ENCODE measurements around the gene NPEPPS. TPM values are rescaled to one million over a fixed set of nuclear protein-coding genes. Genes with fewer than 3 reads are reported as not detected.

The NPEPPS gene
- total RNA-seq, 1 donor from 2014 or later, result 201 TPM

GRCh38 chr17:47615766-47616424 is 85.0 kb downstream of the NPEPPS start:
- no peak for DNase-seq (ENCODE audit: low spot score in 2 of 2, unreplicated experiment in 2 of 2)
- peaks cover 26% of the 10 kb centered on the region for H3K36me3 Mint-ChIP-seq
- peaks cover 3% of the 10 kb centered on the region for H3K4me1 Mint-ChIP-seq
- H3K27me3 Mint-ChIP-seq (ENCODE audit: low read depth), result no peaks in the 10 kb centered on the region
- TF ChIP-seq CTCF (IDR thresholded peaks at IDR 0.05; ENCODE audit: unreplicated experiment), result peak; percentile 75
- peak overlapping the region; percentile 50 for H3K27ac Mint-ChIP-seq
- H3K9me3 Mint-ChIP-seq, result no peaks in the 10 kb centered on the region
- H3K4me3 Mint-ChIP-seq, result no peak overlapping the region

DNA sequence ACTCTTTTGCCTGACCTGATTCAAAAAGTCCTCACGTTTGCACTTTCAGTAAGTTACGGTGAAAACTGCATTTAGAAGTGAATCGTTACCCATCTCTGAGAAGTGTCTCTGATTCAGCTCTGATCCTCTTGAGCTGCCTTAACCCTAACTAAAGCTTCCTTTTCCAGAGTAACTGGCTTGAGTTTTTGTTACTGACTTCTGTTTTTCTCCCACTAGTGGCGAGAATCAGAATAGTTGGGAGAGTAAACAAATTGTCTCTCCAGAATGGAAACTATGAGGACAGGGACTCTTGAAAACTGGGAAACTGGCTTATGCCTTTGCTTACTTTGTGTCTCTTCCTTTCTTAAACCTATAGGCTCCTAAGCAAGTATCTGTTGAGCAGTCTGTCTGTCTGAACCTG is 87.5 kb downstream of the NPEPPS start:
- no peak for DNase-seq (ENCODE audit: low spot score in 2 of 2, unreplicated experiment in 2 of 2)

DNA sequence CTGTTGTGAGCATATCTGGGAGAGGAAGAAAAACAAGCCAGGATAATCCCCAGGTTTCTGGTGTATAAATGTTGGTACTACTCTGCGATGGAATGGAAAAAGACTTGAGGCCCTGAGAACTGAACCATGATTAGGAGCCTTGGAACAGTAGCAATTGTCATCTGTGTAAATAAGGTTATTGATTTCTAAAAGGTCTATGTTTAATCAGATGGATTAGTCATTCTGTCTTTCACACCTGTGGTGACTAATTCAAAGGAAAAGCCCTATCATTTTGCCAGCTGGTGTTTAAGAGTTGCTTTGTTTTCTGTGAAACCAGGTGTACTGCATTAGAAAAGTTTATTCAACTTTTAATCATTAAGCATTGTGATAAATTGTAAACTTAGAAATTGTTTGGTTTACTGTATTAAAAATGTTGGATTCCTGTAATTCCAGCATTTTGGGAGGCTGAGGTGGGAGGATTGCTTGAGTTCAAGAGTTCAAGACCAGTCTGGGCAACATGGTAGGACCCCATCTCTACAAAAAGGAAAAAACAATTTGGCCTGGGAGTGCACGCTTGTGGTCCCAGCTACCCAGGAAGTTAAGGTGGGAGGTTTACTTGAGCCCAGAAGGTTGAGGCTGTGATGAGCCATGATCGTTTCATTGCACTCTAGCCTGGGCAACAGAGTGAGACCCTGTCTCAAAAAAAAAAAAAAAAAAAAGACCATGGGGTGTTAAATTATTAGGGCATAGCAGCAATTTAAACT is 89.8 kb downstream of the NPEPPS start:
- H3K4me1 Mint-ChIP-seq, result peaks cover 17% of the 10 kb centered on the region
- peaks cover 28% of the 10 kb centered on the region for H3K36me3 Mint-ChIP-seq
- H3K27ac Mint-ChIP-seq, result peak overlapping the region; percentile 91
- no peak for TF ChIP-seq CTCF (IDR thresholded peaks at IDR 0.05; ENCODE audit: unreplicated experiment)
- no peak for DNase-seq (ENCODE audit: low spot score in 2 of 2, unreplicated experiment in 2 of 2)
- H3K27me3 Mint-ChIP-seq (ENCODE audit: low read depth), result no peaks in the 10 kb centered on the region
- H3K4me3 Mint-ChIP-seq, result no peak overlapping the region
- no peaks in the 10 kb centered on the region for H3K9me3 Mint-ChIP-seq

More for the DNA sequence above, 87.5 kb downstream of the NPEPPS start:
- Mint-ChIP-seq H3K36me3 (peaks cover 26% of the 10 kb centered on the region), H3K4me3 (no peak overlapping the region), H3K9me3 (no peaks in the 10 kb centered on the region), H3K4me1 (peaks cover 17% of the 10 kb centered on the region), H3K27me3 (ENCODE audit: low read depth) (no peaks in the 10 kb centered on the region), H3K27ac (no peak overlapping the region)
- peak; percentile 41 for TF ChIP-seq CTCF (IDR thresholded peaks at IDR 0.05; ENCODE audit: unreplicated experiment)

DNA sequence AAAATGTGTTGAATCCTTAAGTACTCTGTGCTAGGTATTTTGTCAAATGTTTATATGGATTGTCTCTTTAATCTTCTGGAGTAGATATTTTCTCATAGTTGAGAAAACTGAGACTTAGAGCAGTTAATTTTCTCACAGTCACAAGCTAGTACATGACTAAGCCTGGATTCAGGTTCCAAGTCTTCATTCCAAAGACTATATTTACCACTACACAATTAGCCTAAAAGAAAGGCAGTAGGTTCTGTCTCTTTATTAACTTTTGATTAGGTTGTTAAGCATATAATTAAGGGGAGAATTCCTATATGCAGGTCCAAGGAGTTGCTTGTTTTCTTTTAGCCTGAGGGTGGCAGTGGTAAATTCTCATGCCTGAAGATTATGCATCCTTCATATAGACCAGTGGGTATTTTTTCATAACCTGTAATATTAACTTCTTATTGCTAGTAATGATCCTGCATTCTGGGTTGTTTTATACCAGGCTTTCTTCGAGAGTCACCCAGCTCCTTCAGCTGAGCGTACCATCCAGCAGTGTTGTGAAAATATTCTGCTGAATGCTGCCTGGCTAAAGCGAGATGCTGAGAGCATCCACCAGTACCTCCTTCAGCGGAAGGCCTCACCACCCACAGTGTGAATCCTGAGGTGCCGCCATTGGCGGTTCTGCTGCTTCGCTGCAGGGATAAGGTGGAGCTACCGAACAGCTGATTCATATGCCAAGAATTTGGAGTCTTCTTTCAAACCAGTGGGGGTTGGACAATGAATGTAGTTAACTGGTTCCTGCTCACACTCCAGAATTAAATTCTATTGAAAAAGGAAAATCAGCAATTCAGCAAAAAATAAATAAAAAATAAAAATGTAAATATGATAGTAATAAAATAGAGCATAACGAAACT is 90.6 kb downstream of the NPEPPS start:
- peak in 1 of 2 experiments; percentile 40 for DNase-seq (ENCODE audit: low spot score in 2 of 2, unreplicated experiment in 2 of 2)
- H3K27ac Mint-ChIP-seq, result peak overlapping the region; percentile 91
- TF ChIP-seq CTCF (IDR thresholded peaks at IDR 0.05; ENCODE audit: unreplicated experiment), result no peak
- H3K4me3 Mint-ChIP-seq, result no peak overlapping the region
- no peaks in the 10 kb centered on the region for H3K27me3 Mint-ChIP-seq (ENCODE audit: low read depth)
- peaks cover 17% of the 10 kb centered on the region for H3K4me1 Mint-ChIP-seq
- peaks cover 28% of the 10 kb centered on the region for H3K36me3 Mint-ChIP-seq
- H3K9me3 Mint-ChIP-seq, result no peaks in the 10 kb centered on the region

DNA sequence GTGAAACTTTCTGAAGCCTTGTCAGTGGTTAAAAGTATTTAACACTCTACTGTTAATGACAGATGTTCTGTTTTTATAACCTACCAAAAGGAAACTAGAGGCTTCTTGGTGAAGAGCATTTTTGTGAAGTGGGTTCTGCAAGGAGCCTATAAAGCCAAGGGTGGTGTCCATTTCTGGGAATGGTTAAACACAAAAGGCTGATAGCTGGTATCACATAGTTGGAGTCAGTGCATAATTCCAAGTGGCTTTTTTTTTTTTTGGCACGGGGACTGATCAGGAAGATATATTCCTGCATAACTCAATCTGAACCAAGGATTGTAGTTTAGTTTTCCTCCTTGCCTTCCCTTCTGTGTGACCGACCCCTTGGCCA is 91.3 kb downstream of the NPEPPS start:
- peak overlapping the region; percentile 90 for H3K27ac Mint-ChIP-seq
- H3K36me3 Mint-ChIP-seq, result peaks cover 28% of the 10 kb centered on the region
- peaks cover 17% of the 10 kb centered on the region for H3K4me1 Mint-ChIP-seq
- H3K27me3 Mint-ChIP-seq (ENCODE audit: low read depth), result no peaks in the 10 kb centered on the region
- H3K4me3 Mint-ChIP-seq, result no peak overlapping the region
- no peaks in the 10 kb centered on the region for H3K9me3 Mint-ChIP-seq
- DNase-seq (ENCODE audit: low spot score in 2 of 2, unreplicated experiment in 2 of 2), result no peak
- TF ChIP-seq CTCF (IDR thresholded peaks at IDR 0.05; ENCODE audit: unreplicated experiment), result no peak
